Stimulated activated CD8-positive, alpha-beta memory T cell treated with anti-CD3 and anti-CD28 coated beads, Interleukin-2, amount 100 ng/mL, for 48 hours (primary cell): ENCODE data around the gene DNAJA3.

ENCODE experiments used
- DNase-seq, 2 donors: peaks; one replicate each; pipeline ENCODE4 v3.0.0-alpha.2; 2020; ENCODE audit warnings: low read depth in 2 of 2

Gene DNAJA3

GRCh38 chr16:4425378-4426020, at the start of gene DNAJA3:
Gene DNAJA3, plus strand, starts transcription at chr16:4425868. Its CDS starts 14 bp downstream, at chr16:4425882.
- peak; percentile 90 to 91 for DNase-seq

GRCh38 chr16:4376126-4376892, 49.4 kb upstream of the DNAJA3 start:
- DNase-seq = no peak

GRCh38 chr16:4376893-4377572, 48.6 kb upstream of the DNAJA3 start:
- DNase-seq = no peak

- no peak for DNase-seq
These were observed 48.0 kb upstream of the DNAJA3 start for GRCh38 chr16:4377573-4378154.

- no peak for DNase-seq
These were observed 47.5 kb upstream of the DNAJA3 start for GRCh38 chr16:4378161-4378666.

GRCh38 chr16:4378999-4379690, 46.5 kb upstream of the DNAJA3 start:
- no peak for DNase-seq

- no peak for DNase-seq
These were observed 45.3 kb upstream of the DNAJA3 start for GRCh38 chr16:4380119-4381063.

GRCh38 chr16:4381072-4381934, 44.4 kb upstream of the DNAJA3 start:
- no peak for DNase-seq

- no peak for DNase-seq
These were observed 43.5 kb upstream of the DNAJA3 start for GRCh38 chr16:4381935-4382794.

GRCh38 chr16:4382795-4383357, 42.8 kb upstream of the DNAJA3 start:
- no peak for DNase-seq

- DNase-seq = no peak
These were observed 41.9 kb upstream of the DNAJA3 start for GRCh38 chr16:4383591-4384444.

- DNase-seq = no peak
These were observed 41.1 kb upstream of the DNAJA3 start for GRCh38 chr16:4384509-4384942.

- no peak for DNase-seq
These were observed 40.4 kb upstream of the DNAJA3 start for GRCh38 chr16:4385066-4385788.

- DNase-seq = no peak
These were observed 39.7 kb upstream of the DNAJA3 start for GRCh38 chr16:4385789-4386450.

- DNase-seq = no peak
These were observed 39.2 kb upstream of the DNAJA3 start for GRCh38 chr16:4386451-4386805.

- DNase-seq = no peak
These were observed 38.6 kb upstream of the DNAJA3 start for GRCh38 chr16:4386951-4387565.
